ENCODE measurements around the gene WDFY3. TPM values are rescaled to one million over a fixed set of nuclear protein-coding genes. Genes with fewer than 3 reads are reported as not detected.
"Not testable (repeated sequence)": the region's sequence is repeated elsewhere in the genome, so short reads cannot be mapped to it uniquely, and the experiment has no call there.

WDFY3 gene
- total RNA-seq, 1 donor from 2014 or later: 0.56 TPM

DNA sequence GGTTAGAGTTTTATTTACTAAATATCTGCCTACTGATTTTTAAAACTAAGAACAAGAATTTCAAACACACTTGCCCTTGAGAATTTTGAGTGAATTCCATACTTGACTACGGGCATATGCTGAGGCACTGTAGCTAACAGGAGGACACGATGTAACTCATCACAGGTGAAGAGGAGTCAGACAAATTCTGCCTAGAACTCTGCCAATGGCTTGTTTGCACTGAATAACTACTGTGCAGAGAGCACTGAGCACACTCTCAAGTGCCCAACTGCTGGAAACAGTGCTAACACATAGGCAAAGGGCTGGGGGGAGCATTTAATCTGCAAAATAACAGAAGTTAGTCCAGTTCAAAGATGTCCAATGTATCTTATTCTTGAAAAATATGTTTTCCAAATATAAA is 104.4 kb downstream of the WDFY3 start:
- intact Hi-C loops (cut with micrococcal nuclease): no loop called here

DNA sequence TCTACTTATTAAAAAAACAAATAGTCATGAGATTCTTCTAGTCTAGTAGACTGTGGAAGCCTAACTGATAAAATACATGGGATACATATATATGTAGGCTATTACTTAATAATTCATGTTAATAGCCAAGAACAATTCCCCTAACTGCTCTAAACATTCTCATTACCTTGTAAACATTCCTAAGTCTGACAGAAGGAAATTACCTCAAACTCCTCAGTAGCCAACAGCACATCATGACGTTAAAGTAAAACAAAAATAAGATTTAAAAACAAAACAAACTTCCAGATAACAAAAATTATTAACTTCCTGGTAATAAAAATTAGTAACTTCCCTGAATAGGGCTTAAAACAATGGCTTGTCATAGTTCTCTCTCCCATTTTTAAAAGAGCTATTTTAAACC is 109.2 kb downstream of the WDFY3 start:
- intact Hi-C loops (cut with micrococcal nuclease): no loop called here

DNA sequence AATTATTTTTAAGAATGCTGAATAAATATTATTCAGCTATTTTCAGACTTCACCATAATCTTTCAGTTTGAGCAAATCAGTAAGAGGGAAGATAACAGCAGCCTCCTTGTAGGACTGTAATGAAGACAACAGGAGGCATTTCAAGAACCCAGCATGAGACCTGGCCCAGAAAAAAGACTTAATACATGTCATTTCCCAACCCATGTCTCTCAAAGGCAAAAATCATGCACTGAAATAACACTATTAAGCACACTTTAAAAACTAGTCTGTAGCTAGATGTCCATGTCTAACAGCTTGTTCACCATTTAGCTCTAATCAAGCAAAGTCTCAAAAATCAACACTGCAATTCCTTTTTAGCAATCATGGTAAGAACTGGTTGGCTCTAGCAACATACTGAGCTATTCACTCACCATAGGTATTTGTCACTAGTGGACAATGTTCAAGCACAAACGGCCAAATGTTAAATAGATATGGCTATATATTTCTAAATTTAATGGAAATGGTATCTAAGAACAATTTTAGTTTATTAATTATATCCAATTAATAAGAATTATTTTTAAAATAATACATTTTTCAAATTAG is 109.9 kb downstream of the WDFY3 start:
- intact Hi-C loops (cut with micrococcal nuclease): no loop called here

DNA sequence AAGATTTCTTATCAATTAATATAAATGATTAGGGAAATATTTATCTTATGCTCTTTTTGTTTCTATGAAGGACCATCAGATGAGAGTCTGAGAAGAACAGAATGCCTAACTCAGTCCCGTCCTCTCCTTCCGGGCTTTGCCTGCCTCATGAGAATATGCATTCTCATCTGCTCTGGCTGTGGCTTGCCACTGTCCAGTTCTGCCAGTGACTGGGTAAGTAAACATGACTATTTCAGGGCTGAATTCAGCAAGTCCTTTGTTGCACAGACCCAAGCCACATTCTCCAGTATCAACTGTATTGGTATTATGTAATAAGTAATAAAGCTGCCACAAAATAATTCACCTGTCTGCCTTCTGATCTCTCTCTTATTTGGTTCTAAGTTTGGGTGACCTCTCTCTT is 110.7 kb downstream of the WDFY3 start:
- intact Hi-C loops (cut with micrococcal nuclease): no loop called here

DNA sequence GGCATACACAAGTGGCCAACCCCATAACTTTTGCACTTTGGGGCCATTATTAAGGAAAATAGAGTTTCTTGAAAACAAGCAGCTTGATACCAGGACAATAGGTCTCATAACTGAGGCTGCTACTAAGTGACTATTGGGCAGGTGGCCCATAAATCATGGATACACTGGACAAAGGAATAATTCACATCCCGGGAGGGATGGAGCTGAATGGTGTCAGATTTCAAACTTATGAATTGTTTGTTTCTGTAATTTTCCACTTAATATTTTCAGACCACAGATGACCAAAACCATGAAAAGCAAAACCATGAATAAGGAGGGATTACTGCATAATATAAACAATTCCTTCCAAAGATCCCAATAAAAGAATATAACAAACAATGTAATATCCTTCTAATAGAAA is 114.4 kb downstream of the WDFY3 start:
- intact Hi-C loops (cut with micrococcal nuclease): no loop called here

DNA sequence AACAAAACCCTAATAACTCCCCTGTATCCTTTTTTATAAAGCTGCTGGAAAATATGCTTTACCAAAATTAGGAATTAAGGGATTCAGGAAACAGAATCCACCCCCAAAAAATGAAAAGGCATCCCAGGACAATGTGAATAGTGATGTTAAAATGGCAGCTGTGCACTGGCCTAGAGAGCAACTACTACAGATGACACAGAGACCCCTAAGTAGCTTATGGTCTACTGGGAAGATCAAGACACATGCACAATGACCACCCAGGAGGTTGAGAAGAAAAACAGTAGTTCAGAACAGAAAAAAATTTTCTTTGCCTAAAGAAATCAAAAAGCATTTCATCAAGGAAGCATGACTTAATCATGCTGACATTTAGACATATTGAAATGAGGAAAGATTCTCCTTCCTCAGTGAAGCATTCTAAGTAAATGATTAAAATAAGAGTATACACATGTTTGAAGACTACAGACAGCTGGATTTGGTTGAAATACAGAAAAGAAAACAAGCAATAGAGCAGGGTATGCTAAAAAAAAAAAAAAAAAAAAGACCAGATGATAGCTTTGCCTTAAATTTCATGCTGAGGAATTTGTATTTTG is 117.3 kb downstream of the WDFY3 start:
- intact Hi-C loops (cut with micrococcal nuclease): no loop called here

DNA sequence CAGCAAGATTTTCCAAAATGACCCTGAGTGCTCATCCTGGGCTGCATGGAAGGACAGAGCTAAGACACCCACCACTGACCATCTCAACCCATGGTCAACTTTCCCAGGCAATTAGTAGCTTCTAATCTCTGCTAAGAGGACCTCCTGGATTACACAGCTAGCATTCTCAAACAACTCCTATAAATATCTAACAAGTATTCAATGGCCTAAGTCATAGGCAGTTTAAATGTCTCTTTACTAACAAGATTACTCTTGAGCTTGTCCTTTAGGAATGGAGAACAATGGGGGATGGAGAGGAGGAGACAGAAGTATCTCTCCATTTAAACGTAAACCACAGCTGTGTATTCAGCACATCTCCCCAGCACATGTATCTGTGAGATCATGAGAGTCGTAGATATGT is 118.1 kb downstream of the WDFY3 start:
- intact Hi-C loops (cut with micrococcal nuclease): no loop called here

DNA sequence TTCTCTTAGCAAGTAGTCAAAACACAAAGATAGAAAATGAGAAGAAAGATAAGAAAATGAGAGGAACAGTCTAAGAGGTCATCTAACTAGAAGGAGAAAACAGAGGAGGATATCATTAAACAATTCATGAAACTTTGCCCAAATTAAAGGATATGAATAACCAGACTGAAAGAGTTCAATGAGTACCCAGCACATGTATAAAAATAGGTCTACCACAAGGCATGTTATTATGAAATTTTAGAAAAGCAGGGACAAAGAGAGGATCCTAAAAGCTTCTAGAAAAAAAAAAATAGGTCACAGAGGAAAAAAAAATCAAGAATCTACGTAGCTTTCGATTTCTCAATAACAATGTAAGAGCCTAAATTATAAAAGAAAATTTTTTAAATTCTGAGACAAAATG is 118.5 kb downstream of the WDFY3 start:
- intact Hi-C loops (cut with micrococcal nuclease): no loop called here

DNA sequence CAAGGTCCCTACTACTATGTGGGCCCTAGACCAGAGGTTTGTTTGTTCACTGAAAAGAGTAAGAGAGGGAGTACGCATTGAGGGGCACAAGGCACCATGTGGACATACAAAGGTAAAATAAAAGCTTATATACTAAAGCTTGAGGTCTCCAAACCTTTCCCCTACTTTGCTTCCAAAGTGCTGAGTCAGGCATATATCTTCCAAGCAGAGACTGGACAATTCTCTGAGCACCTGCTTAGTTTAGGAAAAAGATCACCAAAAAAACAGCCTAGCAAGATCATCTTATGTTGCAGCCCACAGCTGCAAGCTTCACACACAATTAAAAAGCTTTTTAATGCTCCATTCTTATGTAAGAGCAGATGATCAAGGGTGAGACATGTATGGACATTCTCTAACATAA is 119.5 kb downstream of the WDFY3 start:
- intact Hi-C loops (cut with micrococcal nuclease): no loop called here

DNA sequence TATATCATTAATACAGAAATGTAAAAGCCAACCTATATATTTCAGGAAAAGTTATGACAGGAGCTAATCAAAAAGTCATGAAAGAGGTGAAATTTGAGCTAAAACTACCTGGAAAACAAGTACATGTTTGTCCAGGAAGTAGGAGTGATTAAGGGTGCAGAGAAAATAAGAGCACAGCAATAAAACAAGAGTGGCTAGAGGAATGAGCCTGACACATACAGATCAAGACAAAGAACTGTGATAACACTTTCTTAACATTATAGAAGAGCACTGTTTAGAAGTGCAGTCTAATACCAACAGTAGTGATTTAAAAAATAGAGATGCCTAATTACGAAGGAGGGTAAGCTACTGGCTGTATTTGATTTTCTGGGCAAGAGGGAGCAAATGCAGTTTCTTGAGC is 125.1 kb downstream of the WDFY3 start:
- intact Hi-C loops (cut with micrococcal nuclease): no loop called here

DNA sequence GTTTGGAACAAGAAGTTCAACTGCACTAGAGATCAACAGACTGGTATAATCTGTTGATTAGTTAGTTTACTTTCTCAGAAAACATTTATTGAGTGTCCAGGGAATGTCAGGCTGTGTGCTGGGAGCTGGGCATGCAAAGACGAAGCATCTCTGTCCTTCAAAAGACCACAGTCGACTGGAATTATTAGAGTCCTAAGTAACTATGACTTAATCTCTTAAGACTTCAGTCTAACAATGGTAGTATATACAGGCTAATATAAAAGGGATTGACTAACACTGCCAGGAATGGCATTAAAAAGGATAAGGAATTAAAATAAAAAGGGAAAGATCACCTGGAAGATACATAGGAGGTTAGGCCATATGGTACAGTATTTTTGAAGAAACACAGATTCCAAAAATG is 128.7 kb downstream of the WDFY3 start:
- intact Hi-C loops (cut with micrococcal nuclease): no loop called here

DNA sequence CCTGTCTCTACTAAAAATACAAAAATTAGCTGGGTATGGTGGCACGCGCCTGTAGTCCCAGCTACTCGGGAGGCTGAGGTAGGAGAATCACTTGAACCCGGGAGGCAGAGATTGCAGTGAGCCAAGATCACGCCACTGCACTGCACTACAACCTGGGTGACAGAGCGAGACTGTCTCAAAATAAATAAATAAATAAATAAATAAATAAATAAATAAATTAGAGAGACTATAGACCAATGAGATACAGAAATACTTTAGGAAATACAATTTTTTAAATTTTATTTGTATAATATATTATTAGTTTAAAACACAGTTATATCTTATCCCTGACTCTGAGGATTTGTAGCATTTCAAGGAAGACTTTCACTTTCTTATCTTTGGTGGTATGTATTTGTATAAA is 136.9 kb downstream of the WDFY3 start:
- intact Hi-C loops (cut with micrococcal nuclease): not testable (repeated sequence)

DNA sequence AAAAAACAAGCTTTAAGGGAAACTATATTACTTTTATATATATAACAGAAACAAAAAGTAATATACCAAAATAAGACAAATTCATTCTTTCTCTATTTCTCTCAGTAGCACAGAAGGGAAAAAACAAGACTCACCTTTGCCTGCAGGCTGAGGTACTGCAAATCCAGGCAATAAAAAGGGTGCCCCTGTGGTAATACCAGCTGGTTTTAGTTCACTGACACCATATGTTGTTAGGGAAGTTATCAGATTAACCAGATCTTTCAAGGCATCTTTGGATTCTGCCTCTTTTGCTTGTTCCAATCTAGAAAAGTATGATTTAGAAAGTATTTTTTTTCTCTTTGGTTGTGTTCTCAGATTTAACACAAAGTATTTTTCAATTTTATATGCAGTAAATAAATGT is 139.8 kb downstream of the WDFY3 start:
- intact Hi-C loops (cut with micrococcal nuclease): no loop called here

DNA sequence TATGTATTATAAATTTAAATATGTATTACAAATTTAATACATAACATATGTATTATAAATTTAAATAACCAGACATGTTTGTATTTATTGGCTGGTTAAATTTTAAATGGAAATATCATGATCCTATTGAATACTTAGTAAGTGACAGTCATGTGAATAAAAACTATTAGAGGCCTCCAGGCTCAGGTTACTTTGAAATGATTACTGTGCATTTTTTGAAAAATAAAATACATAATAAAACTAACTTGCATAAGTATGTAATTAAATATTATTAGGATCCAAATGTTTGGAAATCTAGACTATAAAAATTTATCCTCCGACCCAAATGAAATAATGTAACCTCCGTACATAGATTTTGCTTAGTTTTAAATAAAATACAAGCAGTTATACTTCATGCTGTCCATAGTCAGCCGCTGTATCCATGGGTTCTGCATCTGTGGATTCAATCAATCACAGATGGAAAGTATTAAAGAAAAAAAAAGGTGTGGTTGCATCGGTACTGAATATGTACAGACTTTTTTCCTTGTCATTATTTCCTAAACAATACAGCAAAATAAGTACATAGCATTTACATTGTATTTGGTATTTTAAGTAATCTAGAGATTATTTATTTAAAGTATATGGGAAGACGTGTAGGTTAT is 140.7 kb downstream of the WDFY3 start:
- intact Hi-C loops (cut with micrococcal nuclease): no loop called here

DNA sequence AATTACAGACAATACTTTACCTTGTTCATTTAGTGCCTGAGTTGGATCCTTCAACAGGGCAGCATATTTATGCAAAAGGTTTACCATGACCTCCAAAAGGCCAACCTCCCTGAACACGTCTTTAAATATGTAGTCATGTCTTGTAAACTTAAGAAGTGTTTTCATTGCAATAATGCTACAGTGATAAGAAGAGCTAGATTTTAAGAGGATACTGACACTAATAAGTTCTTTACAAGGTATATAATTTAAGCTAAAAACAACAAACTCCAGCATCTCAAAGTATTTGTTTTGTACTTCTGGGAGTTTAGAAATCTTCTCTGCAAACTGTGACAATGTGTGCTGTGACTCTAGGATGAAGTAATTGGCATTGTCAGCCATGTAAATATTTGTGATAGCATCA is 145.4 kb downstream of the WDFY3 start:
- intact Hi-C loops (cut with micrococcal nuclease): no loop called here

DNA sequence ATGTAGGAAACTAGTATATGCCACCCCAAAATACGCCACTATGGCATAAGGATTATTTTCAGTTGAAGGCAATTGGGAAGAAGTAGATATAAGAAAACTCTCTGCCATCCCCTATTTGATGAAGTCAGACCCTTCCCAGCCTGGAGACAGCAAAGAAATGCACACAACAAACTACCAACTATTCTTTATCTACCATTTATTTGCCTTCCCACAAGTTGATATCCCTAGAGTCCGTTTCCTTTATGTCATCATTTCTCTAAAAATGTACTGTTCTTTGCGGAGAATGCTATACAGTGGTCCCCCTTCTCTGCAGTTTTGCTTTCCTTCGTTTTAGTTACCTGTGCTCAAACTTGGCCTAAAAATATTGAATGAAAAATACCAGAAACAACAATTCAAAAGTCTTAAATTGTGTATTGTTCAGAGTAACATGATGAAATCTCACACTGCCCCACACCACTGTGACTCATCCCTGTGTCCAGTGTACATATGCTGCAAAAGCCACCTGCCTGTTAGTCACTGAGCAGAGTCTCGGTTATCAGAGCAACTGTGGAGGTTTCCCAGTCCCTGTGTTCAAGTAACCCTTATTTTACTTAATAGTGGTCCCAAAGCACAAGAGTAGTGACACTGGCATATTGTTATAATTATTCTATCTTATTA is 152.3 kb downstream of the WDFY3 start:
- intact Hi-C loops (cut with micrococcal nuclease): no loop called here

DNA sequence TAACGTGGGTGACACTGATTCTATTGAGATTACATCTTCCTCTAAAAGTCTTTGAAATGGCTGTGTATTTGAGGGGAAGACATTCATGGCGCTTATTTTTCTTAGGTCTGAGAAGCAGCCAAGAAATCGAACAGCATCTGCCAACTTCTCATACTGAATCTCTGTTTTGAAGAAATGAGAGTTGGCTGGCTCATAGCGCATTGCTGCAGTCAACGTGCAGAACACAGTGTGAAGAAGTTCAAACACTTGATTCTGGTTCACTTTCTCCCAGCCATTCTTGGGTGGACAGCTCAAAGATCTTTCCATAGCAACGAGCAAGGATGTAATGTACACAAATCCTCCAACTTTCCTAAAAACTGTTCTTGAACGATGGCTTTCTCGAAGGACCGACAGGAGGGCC is 156.5 kb downstream of the WDFY3 start:
- intact Hi-C loops (cut with micrococcal nuclease): no loop called here

DNA sequence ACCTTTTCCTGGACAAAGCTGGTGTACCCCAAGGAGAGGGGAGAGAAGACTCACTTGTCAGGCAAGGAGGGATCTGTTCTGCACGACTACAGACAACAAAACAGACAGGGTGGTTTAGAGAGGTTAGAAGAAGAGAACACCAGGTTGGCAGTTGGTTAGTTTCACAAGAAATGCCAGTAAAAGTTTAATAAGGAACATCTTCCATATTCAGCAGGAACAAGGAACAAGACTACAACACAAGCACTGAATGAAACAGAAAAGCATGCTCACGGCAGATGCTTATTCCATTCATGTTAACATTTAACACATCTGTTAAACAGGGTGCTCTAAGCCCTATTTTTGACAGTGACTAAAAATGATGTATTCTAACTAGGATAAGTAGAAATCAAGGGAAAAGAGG is 158.2 kb downstream of the WDFY3 start:
- intact Hi-C loops (cut with micrococcal nuclease): no loop called here

DNA sequence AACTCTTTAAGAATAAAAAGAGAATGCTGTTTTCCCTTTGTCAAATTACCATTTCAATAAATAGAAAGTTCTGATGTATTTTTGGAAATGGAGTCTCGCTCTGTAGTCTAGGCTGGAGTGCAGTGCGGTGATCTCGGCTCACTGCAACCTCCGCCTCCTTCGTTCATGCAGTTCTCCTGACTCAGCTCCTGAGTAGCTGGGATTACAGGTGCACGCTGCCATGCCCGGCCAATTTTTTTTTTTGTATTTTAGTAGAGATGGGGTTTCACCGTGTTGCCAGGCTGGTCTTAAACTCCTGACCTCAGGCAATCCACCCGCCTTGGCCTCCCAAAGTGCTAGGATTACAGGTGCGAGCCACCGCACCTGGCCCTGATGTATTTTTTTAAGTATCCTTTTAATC is 159.9 kb downstream of the WDFY3 start:
- intact Hi-C loops (cut with micrococcal nuclease): not testable (repeated sequence)

DNA sequence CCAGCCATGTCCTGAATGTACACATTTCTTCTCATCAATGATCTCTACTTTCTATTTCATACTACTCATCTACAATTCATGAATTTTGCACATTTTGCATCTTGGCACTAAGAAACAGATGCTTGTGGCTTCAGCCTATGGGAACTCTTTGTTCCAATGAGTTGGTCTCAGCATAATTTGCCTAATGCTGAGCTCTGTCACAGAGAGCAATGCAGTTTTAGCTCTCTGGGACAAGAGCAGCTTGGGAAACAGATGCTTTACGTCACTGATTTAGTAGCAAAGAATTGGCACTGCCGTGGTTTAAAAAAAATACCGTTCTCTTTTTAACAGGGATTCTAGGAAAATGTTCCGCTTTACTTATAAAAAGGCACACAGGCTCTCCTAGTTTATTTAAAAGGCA is 162.4 kb downstream of the WDFY3 start:
- intact Hi-C loops (cut with micrococcal nuclease): no loop called here

DNA sequence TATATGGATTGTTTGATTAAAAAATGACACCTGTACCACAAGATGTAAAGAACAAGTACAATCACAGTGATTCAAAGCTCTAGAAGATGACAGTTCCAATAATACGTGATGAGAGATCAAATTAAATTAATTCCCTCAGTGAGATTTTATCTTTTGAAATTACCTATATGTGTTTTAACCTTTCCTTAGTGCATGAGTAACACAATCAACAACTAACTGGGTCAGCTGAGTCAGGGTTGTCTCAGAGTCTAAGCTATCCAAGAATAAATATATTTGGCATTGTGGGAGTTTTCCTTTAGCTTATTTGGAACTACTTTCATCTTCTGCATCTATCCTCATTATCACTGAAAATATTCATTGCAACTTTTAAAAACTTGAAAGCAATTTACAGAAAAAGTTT is 162.8 kb downstream of the WDFY3 start:
- intact Hi-C loops (cut with micrococcal nuclease): no loop called here

DNA sequence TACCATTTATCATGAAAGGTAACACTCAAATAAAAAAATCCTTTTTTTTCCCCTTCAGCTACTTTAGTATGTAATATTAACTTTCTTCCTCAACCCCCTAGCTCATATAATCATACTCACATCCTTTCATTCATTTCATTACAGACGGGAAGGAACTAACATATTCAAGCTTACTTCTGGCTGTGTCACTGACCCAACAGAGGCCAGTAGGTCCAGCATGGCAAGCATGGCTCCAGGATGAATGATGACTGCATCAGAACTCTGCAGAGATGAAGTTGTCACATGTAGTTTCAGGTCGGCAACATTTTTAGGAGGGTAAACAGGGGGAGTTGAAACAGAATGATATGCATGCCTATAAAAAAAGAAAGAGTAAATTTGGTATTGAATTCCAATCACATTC is 163.4 kb downstream of the WDFY3 start:
- intact Hi-C loops (cut with micrococcal nuclease): no loop called here

DNA sequence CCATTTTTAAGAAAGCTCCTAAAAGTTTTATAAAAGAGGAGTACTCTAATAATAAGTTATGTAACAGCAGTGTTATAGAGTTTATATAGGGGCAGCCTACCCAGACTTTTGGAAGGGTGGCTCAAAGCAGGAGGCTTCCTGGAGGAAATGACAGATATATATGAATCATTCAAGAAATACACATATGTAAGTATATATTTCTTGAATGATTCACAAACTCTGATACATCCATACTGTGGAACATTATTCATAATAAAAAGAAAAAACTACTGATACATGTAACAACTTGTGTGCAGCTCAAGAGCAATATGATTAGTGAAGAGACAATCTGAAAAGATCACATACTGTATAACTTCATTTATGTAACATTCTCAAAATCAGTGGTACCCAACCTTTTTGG is 166.2 kb downstream of the WDFY3 start:
- intact Hi-C loops (cut with micrococcal nuclease): no loop called here

Data from T-helper 1 cell treated with Interleukin-12 subunit alpha and Interleukin-12 subunit beta and Interleukin-4 antibody, amounts not matched to agents 30 ng/mL and 1 ng/mL, for 36 hours (primary cell).